Neutrophil (primary cell): ENCODE measurements around the gene ADCK2.

Experiments
- H3K27ac ChIP-seq: fragments of 200-600 bp; sonication (generic); 2 replicates; pipeline ENCODE4 v1.5.1; 2016; ENCODE audit warnings: mild to moderate bottlenecking, moderate library complexity
- H3K27me3 ChIP-seq: fragments of 200-600 bp; sonication (generic); 2 replicates; pipeline ENCODE4 v1.6.0; 2016; ENCODE audit warnings: mild to moderate bottlenecking
- H3K36me3 ChIP-seq: fragments of 200-600 bp; sonication (generic); 2 replicates; pipeline ENCODE4 v1.5.1; 2017
- H3K4me1 ChIP-seq, 2 experiments: fragments of 200-600 bp in 1 of 2; sonication (generic) in 1 of 2; 1 replicate in 1 of 2; 2 replicates in 1 of 2; pipeline versions ENCODE4 v1.5.1 to v1.6.1; 2013 to 2016; ENCODE audit warnings: low read depth in 1 of 2, low read length in 1 of 2, mild to moderate bottlenecking in 1 of 2, moderate library complexity in 1 of 2; ENCODE audit not compliant: control insufficient read depth in 1 of 2, insufficient read depth in 1 of 2
- H3K4me3 ChIP-seq, 2 experiments: fragments of 200-600 bp in 1 of 2; sonication (generic) in 1 of 2; 1 replicate in 1 of 2; 2 replicates in 1 of 2; pipeline ENCODE4 v1.5.1; 2013 to 2016; ENCODE audit warnings: low read depth in 1 of 2, low read length in 1 of 2, mild to moderate bottlenecking in 1 of 2, moderate library complexity in 1 of 2
- H3K9me3 ChIP-seq: fragments of 200-600 bp; sonication (generic); 2 replicates; pipeline ENCODE4 v1.5.1; 2016
- TF ChIP-seq, protein P1 (sequence below): fragments of 200-600 bp; sonication (generic); IDR thresholded peaks from 2 replicates; pipeline ENCODE4 v1.5.1; 2016; ENCODE audit warnings: antibody characterized with exemption

Gene ADCK2

DNA sequence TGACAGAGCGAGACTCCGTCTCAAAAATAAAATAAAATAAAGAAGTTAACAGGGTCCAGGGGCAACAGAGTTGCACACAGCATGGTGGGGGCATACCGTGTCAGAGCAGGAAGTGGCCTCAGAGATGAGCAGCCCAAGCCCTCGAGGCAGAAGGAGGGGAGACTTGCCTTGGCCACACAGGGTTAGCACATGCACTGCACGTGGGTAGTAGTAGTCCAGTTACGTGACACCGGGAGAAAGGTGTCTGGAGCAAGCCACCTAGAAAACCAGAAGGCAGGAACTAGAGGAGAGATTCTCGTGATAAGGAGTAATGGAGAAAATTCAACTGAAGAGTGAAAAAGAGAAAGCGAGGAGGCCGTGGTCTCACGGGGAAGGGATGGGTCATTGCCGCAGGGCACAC, 22.4 kb upstream of the ADCK2 start:
- Histone ChIP-seq H3K36me3 (no peaks in the 10 kb centered on the region), H3K4me1 (peaks cover 0 to 6% of the 10 kb centered on the region in 2 experiments), H3K4me3 (no peak overlapping the region), H3K9me3 (no peaks in the 10 kb centered on the region), H3K27ac (no peak overlapping the region), H3K27me3 (peaks cover 30% of the 10 kb centered on the region)
- TF ChIP-seq, protein P1, sequence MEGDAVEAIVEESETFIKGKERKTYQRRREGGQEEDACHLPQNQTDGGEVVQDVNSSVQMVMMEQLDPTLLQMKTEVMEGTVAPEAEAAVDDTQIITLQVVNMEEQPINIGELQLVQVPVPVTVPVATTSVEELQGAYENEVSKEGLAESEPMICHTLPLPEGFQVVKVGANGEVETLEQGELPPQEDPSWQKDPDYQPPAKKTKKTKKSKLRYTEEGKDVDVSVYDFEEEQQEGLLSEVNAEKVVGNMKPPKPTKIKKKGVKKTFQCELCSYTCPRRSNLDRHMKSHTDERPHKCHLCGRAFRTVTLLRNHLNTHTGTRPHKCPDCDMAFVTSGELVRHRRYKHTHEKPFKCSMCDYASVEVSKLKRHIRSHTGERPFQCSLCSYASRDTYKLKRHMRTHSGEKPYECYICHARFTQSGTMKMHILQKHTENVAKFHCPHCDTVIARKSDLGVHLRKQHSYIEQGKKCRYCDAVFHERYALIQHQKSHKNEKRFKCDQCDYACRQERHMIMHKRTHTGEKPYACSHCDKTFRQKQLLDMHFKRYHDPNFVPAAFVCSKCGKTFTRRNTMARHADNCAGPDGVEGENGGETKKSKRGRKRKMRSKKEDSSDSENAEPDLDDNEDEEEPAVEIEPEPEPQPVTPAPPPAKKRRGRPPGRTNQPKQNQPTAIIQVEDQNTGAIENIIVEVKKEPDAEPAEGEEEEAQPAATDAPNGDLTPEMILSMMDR: no peak

GRCh38 chr7:140653319-140654108, 19.2 kb upstream of the ADCK2 start:
- H3K9me3 ChIP-seq: no peaks in the 10 kb centered on the region
- no peak overlapping the region for H3K4me3 ChIP-seq
- TF ChIP-seq, protein P1: peak; percentile 79

DNA sequence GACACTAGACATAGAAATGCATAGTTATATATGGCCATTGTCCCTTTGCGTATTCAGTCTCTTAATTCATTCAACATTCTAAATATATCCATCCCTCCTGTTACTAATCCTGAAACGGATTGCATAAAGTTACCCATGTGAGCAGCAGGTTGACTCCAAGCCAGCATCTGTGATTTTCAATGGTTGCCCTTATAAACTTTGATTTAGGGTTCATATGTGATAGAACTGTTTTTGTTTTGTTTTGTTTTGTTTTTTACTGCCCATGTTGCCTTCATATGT, 18.7 kb upstream of the ADCK2 start:
- H3K4me3 ChIP-seq: no peak overlapping the region
- H3K4me1 ChIP-seq: peaks cover 13 to 19% of the 10 kb centered on the region in 2 experiments
- no peak overlapping the region for H3K27ac ChIP-seq
- H3K36me3 ChIP-seq: no peaks in the 10 kb centered on the region
- no peaks in the 10 kb centered on the region for H3K27me3 ChIP-seq
- no peaks in the 10 kb centered on the region for H3K9me3 ChIP-seq
- TF ChIP-seq, protein P1: no peak

More at GRCh38 chr7:140653319-140654108, 19.2 kb upstream of the ADCK2 start:
- no peaks in the 10 kb centered on the region for H3K27me3 ChIP-seq
- no peaks in the 10 kb centered on the region for H3K36me3 ChIP-seq
- H3K4me1 ChIP-seq: peaks cover 13 to 19% of the 10 kb centered on the region in 2 experiments
- H3K27ac ChIP-seq: no peak overlapping the region

- TF ChIP-seq, protein P1: no peak
- no peak overlapping the region for H3K4me3 ChIP-seq
- H3K9me3 ChIP-seq: no peaks in the 10 kb centered on the region
- H3K27me3 ChIP-seq: no peaks in the 10 kb centered on the region
- H3K36me3 ChIP-seq: no peaks in the 10 kb centered on the region
- H3K27ac ChIP-seq: no peak overlapping the region
- peaks cover 13 to 19% of the 10 kb centered on the region in 2 experiments for H3K4me1 ChIP-seq
Measured at GRCh38 chr7:140654661-140655060, 18.1 kb upstream of the ADCK2 start.

DNA sequence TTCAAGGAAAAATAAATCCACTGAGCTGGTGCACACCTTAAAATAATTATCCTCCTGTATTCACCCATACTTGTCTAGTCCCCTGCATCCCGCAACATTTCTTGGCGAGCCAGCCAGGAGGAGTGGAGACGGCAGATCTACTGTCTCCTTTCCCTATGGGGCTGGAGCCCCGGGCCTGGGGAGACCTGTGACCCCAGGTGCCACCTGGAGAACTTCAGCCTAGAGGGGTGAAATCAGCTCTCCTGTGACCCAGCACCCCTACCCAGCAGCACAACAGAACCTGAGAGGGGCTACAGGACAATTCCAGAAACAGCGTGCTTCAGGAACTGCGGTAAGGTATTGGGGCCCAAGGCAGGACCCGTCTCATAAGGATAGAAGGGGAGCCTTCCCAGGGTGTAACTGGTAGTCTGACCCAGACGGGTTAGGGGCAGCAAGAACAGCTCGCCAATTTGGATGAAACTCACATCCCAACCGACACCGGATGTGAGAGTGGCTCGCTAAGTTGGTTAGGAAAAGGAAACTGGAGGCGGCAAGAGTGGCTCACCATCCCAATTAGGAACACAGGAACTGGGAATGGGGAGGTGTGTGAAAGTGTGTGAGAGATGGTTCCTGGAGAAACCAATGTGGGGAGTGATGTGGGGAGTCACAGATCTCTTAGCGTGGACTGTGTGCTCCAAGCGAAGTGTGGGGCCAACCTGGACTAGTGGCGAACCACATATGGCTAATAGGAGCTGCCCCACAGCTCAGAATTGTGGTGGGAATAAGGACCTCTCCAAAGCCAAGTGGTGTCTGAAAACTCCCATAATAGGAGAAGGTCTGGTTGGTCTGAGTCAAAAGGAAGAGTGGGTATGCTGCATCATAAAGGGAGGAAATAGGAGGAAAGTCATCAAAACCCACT, 17.0 kb upstream of the ADCK2 start:
- no peaks in the 10 kb centered on the region for H3K36me3 ChIP-seq
- H3K27ac ChIP-seq: peak overlapping the region; percentile 75
- TF ChIP-seq, protein P1: no peak
- H3K9me3 ChIP-seq: no peaks in the 10 kb centered on the region
- peaks cover 8% of the 10 kb centered on the region for H3K27me3 ChIP-seq
- H3K4me3 ChIP-seq: peak overlapping the region in 1 of 2 experiments; percentile 23
- peaks cover 13 to 19% of the 10 kb centered on the region in 2 experiments for H3K4me1 ChIP-seq
